ENCODE results near the gene PHF1. TPM values are rescaled to one million over a fixed set of nuclear protein-coding genes. Genes with fewer than 3 reads are reported as not detected.
A peak's percentile ranks its signal among the peaks of the same experiment; 100 is the strongest.

The PHF1 gene
- total RNA-seq, 1 donor = 30.8 TPM

DNA sequence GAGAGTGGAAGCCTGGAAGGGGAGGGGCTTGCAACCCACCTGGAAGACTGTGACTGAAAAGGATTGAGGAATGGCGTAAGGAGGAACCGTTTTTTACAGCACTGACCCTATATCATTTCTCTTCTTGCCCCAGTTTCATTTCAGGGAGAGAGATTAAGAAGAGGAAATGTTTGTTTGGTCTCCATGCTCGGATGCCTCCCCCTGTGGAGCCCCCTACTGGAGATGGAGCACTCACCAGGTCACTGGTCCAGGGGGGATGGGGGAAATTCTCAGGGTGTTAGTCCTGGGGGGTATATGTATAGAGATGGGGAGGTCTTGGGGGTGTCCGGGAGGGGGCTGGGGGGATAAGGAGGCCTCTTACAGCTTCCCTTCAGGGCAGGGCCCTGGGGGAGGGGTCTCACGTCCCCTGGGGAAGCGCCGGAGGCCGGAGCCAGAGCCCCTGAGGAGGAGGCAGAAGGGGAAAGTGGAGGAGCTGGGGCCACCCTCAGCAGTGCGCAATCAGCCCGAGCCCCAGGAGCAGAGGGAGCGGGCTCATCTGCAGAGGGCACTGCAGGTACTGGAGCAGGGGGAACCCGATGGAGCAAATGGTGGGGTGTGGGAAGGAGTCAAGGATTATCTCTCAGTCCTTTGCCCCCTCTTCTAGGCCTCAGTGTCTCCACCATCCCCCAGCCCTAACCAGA, 3.9 kb downstream of the PHF1 start:
- TF ChIP-seq, protein P1, sequence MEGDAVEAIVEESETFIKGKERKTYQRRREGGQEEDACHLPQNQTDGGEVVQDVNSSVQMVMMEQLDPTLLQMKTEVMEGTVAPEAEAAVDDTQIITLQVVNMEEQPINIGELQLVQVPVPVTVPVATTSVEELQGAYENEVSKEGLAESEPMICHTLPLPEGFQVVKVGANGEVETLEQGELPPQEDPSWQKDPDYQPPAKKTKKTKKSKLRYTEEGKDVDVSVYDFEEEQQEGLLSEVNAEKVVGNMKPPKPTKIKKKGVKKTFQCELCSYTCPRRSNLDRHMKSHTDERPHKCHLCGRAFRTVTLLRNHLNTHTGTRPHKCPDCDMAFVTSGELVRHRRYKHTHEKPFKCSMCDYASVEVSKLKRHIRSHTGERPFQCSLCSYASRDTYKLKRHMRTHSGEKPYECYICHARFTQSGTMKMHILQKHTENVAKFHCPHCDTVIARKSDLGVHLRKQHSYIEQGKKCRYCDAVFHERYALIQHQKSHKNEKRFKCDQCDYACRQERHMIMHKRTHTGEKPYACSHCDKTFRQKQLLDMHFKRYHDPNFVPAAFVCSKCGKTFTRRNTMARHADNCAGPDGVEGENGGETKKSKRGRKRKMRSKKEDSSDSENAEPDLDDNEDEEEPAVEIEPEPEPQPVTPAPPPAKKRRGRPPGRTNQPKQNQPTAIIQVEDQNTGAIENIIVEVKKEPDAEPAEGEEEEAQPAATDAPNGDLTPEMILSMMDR (IDR thresholded peaks at IDR 0.05; ENCODE audit: extremely low read depth, low read depth, low read length) = peak; percentile 51
- Histone ChIP-seq H3K4me1 (ENCODE audit: insufficient read depth, low read length) (peaks cover 49% of the 10 kb centered on the region), H4K20me1 (ENCODE audit: insufficient read depth, low read length) (peaks cover 27% of the 10 kb centered on the region), H3K36me3 (ENCODE audit: insufficient read depth, low read length) (peaks cover 45% of the 10 kb centered on the region), H3K9me3 (ENCODE audit: low read depth, low read length) (no peaks in the 10 kb centered on the region), H3K27ac (ENCODE audit: low read depth, low read length) (peak overlapping the region; percentile 100), H3K79me2 (ENCODE audit: insufficient read depth, low read length) (peaks cover 80% of the 10 kb centered on the region), H2AFZ (ENCODE audit: low read length) (no peak overlapping the region), H3K27me3 (ENCODE audit: insufficient read depth, low read length) (no peaks in the 10 kb centered on the region), H3K4me3 (ENCODE audit: insufficient read depth, low read length) (no peak overlapping the region), H3K4me2 (ENCODE audit: insufficient read depth, low read length) (peak overlapping the region; percentile 80)
- DNase-seq (ENCODE audit: insufficient read length, low spot score, missing footprints) = peak; percentile 79

DNA sequence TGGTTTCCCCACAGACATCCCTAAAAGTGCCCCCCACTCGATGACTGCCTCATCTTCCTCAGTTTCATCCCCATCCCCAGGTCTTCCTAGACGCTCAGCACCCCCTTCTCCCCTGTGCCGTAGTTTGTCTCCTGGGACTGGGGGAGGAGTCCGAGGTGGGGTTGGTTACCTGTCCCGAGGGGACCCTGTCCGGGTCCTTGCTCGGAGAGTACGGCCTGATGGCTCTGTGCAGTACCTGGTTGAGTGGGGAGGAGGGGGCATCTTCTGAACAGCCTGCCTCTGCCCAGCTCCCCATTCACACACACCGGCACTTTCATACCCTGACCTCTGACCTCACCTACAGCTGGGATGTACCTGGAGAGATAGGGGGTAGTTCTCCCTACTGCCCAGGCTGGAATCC, 5.0 kb downstream of the PHF1 start:
- H3K79me2 ChIP-seq (ENCODE audit: insufficient read depth, low read length) = peaks cover 86% of the 10 kb centered on the region
- H3K4me1 ChIP-seq (ENCODE audit: insufficient read depth, low read length) = peaks cover 48% of the 10 kb centered on the region
- H3K4me2 ChIP-seq (ENCODE audit: insufficient read depth, low read length) = peak overlapping the region; percentile 80
- TF ChIP-seq, protein P1 (IDR thresholded peaks at IDR 0.05; ENCODE audit: extremely low read depth, low read depth, low read length) = no peak
- H3K4me3 ChIP-seq (ENCODE audit: insufficient read depth, low read length) = peak overlapping the region; percentile 99
- H4K20me1 ChIP-seq (ENCODE audit: insufficient read depth, low read length) = peaks cover 27% of the 10 kb centered on the region
- no peaks in the 10 kb centered on the region for H3K9me3 ChIP-seq (ENCODE audit: low read depth, low read length)
- H3K27ac ChIP-seq (ENCODE audit: low read depth, low read length) = peak overlapping the region; percentile 100
- H3K27me3 ChIP-seq (ENCODE audit: insufficient read depth, low read length) = no peaks in the 10 kb centered on the region
- no peak overlapping the region for H2AFZ ChIP-seq (ENCODE audit: low read length)
- H3K36me3 ChIP-seq (ENCODE audit: insufficient read depth, low read length) = peaks cover 45% of the 10 kb centered on the region
- DNase-seq (ENCODE audit: insufficient read length, low spot score, missing footprints) = peak; percentile 30

DNA sequence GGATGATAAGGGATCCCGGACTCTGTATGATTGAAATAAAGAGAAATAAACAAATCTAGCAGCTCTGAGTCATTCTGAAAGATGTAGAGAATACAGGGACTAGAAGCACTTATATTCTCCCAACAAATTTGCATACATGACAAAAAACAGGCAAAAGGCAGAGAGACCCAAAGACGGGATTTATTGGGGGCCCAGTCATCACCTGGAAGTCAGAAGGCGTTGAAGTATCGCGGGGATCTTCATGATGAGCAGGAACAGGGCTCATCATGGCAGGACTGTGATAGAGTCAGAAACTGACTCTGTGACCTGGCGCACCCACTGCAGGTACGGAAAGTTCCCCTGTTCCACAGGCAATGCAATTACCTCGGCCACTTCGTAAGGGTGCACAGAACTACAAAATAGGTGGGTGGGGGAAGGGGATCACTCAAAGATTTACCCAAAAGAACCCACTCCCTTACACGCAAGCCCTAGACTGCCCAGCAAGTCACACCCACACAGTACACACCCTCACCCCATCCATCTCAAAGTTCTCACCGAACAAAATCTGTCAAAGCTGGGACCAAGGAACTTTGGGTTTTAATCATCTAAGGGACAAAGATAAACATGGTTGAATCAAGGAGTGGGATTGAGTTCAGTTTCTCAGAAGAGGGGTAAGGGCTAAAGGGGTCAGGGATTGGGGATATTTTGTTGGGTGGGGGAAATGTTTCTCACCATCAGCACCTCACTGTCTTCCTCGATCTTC, 5.7 kb downstream of the PHF1 start:
- peaks cover 45% of the 10 kb centered on the region for H3K36me3 ChIP-seq (ENCODE audit: insufficient read depth, low read length)
- peak; percentile 85 for DNase-seq (ENCODE audit: insufficient read length, low spot score, missing footprints)
- TF ChIP-seq, protein P1 (IDR thresholded peaks at IDR 0.05; ENCODE audit: extremely low read depth, low read depth, low read length) = no peak
- peaks cover 87% of the 10 kb centered on the region for H3K79me2 ChIP-seq (ENCODE audit: insufficient read depth, low read length)
- H3K9me3 ChIP-seq (ENCODE audit: low read depth, low read length) = no peaks in the 10 kb centered on the region
- H2AFZ ChIP-seq (ENCODE audit: low read length) = no peak overlapping the region
- H3K4me2 ChIP-seq (ENCODE audit: insufficient read depth, low read length) = peak overlapping the region; percentile 80
- no peaks in the 10 kb centered on the region for H3K27me3 ChIP-seq (ENCODE audit: insufficient read depth, low read length)
- peaks cover 27% of the 10 kb centered on the region for H4K20me1 ChIP-seq (ENCODE audit: insufficient read depth, low read length)
- peak overlapping the region; percentile 100 for H3K27ac ChIP-seq (ENCODE audit: low read depth, low read length)
- peak overlapping the region; percentile 99 for H3K4me3 ChIP-seq (ENCODE audit: insufficient read depth, low read length)
- peaks cover 52% of the 10 kb centered on the region for H3K4me1 ChIP-seq (ENCODE audit: insufficient read depth, low read length)
